Activated CD4-positive, alpha-beta T cell treated with anti-CD3 and anti-CD28 coated beads for 36 hours (primary cell): ENCODE data around the gene TCF4. TPM values are rescaled to one million over a fixed set of nuclear protein-coding genes. Genes with fewer than 3 reads are reported as not detected.
A peak's percentile ranks its signal among the peaks of the same experiment; 100 is the strongest.

Source experiments
- ATAC-seq: fragments of 200-7000 bp; cut with Tn5 transposase; one replicate; pipeline ENCODE4 v1.10.0; 2021; ENCODE audit warnings: mild to moderate bottlenecking, moderate library complexity
- CTCF ChIA-PET: fragments of 350-600 bp; sonication (Branson Sonifier 250); formaldehyde crosslinking; loops from one replicate; lab custom pipeline; 2021; ENCODE audit warnings: antibody characterized with exemption; lab: Charles Lee
- POLR2A ChIA-PET: fragments of 350-600 bp; sonication (Branson Sonifier 250); formaldehyde crosslinking; loops from one replicate; lab custom pipeline; 2021; ENCODE audit warnings: antibody characterized with exemption, inconsistent platforms; lab: Charles Lee
- DNase-seq: peaks from one replicate; pipeline ENCODE4 v3.0.0-alpha.2; 2020
- H3K27ac Mint-ChIP-seq: one replicate; pipeline ENCODE4 v1.8.0; 2021; ENCODE audit warnings: mixed read lengths
- H3K27me3 Mint-ChIP-seq: one replicate; pipeline ENCODE4 v1.8.0; 2021; ENCODE audit warnings: mixed read lengths
- H3K36me3 Mint-ChIP-seq: one replicate; pipeline ENCODE4 v1.8.0; 2021; ENCODE audit warnings: low read depth, mixed read lengths
- H3K4me1 Mint-ChIP-seq: one replicate; pipeline ENCODE4 v1.8.0; 2021; ENCODE audit warnings: mixed read lengths
- H3K4me3 Mint-ChIP-seq: one replicate; pipeline ENCODE4 v1.8.0; 2021; ENCODE audit warnings: mild to moderate bottlenecking, moderate library complexity, mixed read lengths
- H3K9me3 Mint-ChIP-seq: one replicate; pipeline ENCODE4 v1.8.0; 2021; ENCODE audit warnings: low read depth, mixed read lengths
- intact Hi-C, 2 experiments: fragments of 100-400 bp; cut with DNase I in 1 of 2; cut with micrococcal nuclease in 1 of 2; formaldehyde crosslinking; loops; one replicate each; pipeline versions ENCODE4 v1.14.2 to v1.15.1; 2022 to 2024; cut with DNase I, micrococcal nuclease
- total RNA-seq, 2 experiments: library from RNA; stranded (reverse); gene quantifications; one replicate each; pipeline ENCODE4 v1.2.3, GENCODE V29; 2021

TCF4 gene
- total RNA-seq, 2 experiments from 2014 or later: 0.69 to 1.9 TPM

DNA sequence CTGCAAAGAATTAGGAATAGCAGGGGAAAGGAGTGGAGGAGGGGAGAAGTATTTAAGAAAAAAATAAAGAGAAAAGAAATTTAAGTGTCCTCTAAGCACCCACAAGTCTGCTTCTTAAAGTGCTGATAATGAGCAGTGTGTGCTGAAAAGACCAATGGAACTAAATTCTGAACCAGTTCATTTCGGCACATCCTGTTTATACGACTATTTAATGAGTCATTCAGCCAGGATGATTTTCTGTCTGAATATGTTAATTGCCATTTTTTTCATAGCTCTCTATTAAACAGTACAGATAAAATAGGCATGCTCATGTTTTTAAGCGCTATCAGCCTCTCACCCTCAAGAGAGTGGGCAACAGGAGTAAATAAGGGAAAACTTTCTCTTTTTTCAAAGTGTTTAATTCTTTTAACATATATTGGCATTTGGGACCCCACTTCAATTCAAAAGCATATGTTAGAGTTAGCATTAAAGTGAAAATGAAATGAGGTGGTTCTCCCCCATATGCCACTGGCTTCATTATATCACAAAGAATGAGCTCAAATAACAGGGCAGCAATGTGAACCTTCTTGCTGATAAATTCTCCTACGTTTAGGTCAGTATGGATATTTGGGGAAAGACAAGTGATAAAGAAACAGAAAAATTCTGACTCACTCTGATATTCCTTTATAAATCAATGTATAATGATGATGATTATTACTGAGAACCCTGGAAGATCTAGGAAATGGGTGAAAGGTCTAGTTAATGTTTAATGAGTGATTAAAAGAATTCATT, 87.5 kb downstream of the TCF4 start:
- no peak for ATAC-seq
- H3K27me3 Mint-ChIP-seq: peaks cover 11% of the 10 kb centered on the region
- no peaks in the 10 kb centered on the region for H3K36me3 Mint-ChIP-seq
- H3K27ac Mint-ChIP-seq: no peak overlapping the region
- H3K4me1 Mint-ChIP-seq: no peaks in the 10 kb centered on the region
- no peaks in the 10 kb centered on the region for H3K9me3 Mint-ChIP-seq
- no peak for DNase-seq
- CTCF ChIA-PET: no interaction called here
- H3K4me3 Mint-ChIP-seq: no peak overlapping the region
- intact Hi-C loops: no loop called here
- POLR2A ChIA-PET: no interaction called here

DNA sequence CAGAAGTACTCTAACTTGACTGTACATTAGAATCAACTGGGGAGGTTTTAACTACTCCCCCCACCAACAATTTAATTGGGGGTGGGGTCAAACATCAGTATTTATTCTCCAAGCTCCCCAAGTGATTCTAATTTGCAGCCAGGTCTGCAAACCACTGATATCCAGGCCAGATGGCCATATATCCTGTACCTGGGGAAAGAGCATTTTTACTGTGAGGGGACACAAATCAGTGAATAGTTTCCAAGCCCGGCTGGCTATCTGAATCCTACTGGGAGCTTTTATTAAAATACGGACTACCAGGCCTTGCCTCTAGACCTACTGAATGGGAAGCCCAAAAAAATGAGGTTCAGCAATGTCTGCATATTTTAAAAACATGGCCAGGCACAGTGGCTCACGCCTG, 88.5 kb downstream of the TCF4 start:
- Mint-ChIP-seq H3K4me3 (no peak overlapping the region), H3K4me1 (no peaks in the 10 kb centered on the region), H3K36me3 (no peaks in the 10 kb centered on the region), H3K9me3 (no peaks in the 10 kb centered on the region), H3K27ac (no peak overlapping the region), H3K27me3 (peaks cover 11% of the 10 kb centered on the region)
- ChIA-PET POLR2A (no interaction called here), CTCF (interaction anchor here (1.3 kb wide), 1 partner anchor 50 kb away, joined by 4 read pairs; no protein-coding TSS in a partner anchor)
- intact Hi-C loops: no loop called here
- DNase-seq: no peak
- no peak for ATAC-seq

DNA sequence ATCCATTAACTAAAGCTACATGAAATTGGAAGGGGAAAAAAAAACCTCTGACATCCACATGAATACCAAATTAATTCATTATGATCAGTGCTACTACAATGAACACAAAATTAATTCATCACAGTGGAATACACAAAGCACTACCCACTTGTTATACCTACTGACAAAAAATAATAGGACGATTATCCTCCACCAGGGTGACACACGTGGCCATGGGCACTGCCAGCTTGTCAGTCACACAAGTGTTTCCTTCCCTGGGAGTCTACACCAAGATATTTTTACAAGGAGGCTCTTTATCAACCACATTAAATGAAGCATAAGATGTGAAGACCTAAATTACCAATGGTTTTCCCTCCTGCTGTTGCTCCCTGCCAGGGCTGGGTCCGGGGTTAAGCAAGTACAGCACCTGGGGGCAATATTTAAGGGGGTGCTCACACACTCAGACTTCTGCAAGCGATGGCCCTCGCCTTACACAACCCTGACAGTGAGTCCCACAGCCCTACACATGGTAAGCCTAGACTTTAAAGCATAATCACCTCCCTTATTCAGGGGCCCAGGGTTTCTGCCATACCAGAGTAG, 90.1 kb downstream of the TCF4 start:
- intact Hi-C loops: no loop called here

GRCh38 chr18:55494899-55495298, 93.1 kb downstream of the TCF4 start:
- H3K4me3 Mint-ChIP-seq: no peak overlapping the region
- POLR2A ChIA-PET: no interaction called here
- no peak for ATAC-seq
- H3K4me1 Mint-ChIP-seq: peaks cover under 1% of the 10 kb centered on the region
- H3K27me3 Mint-ChIP-seq: peaks cover 23% of the 10 kb centered on the region
- H3K9me3 Mint-ChIP-seq: no peaks in the 10 kb centered on the region
- intact Hi-C loops: loop anchor here in 1 of 2 experiments (5.0 kb wide), 1 partner anchor 617 kb away; no protein-coding TSS in a partner anchor
- DNase-seq: no peak
- no peaks in the 10 kb centered on the region for H3K36me3 Mint-ChIP-seq
- no peak overlapping the region for H3K27ac Mint-ChIP-seq
- CTCF ChIA-PET: no interaction called here

More for the DNA sequence above, 90.1 kb downstream of the TCF4 start:
- ATAC-seq: no peak
- DNase-seq: no peak
- H3K4me3 Mint-ChIP-seq: no peak overlapping the region
- H3K27me3 Mint-ChIP-seq: peaks cover 10% of the 10 kb centered on the region
- ChIA-PET POLR2A (no interaction called here), CTCF (interaction anchor here (0.6 kb wide), 1 partner anchor 363 kb away, joined by 3 read pairs; no protein-coding TSS in a partner anchor)
- no peak overlapping the region for H3K27ac Mint-ChIP-seq
- no peaks in the 10 kb centered on the region for H3K9me3 Mint-ChIP-seq
- no peaks in the 10 kb centered on the region for H3K4me1 Mint-ChIP-seq
- H3K36me3 Mint-ChIP-seq: no peaks in the 10 kb centered on the region

DNA sequence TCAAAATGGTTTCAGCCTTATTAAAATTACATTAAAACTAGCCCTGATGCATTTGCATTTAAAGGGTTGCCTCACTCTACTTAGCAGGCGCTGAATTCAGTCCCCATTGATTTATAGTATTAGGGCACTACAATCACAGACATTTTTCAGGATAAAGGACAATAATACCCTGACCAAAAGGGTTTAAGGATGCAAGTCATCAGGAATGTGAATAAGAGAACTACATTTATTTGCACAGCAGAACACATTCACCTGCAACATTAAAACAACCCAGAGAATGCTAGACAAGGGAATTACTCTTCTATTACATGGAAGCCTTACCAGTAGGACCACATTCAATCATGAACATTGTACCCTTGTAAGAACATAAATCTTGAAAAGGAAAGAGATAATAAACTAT, 93.6 kb downstream of the TCF4 start:
- H3K36me3 Mint-ChIP-seq: no peaks in the 10 kb centered on the region
- H3K27ac Mint-ChIP-seq: no peak overlapping the region
- H3K27me3 Mint-ChIP-seq: peaks cover 23% of the 10 kb centered on the region
- peaks cover 5% of the 10 kb centered on the region for H3K4me1 Mint-ChIP-seq
- POLR2A ChIA-PET: interaction anchor here (0.7 kb wide), 1 partner anchor 55 kb away, joined by 3 read pairs; no protein-coding TSS in a partner anchor
- CTCF ChIA-PET: no interaction called here
- ATAC-seq: no peak
- H3K4me3 Mint-ChIP-seq: no peak overlapping the region
- intact Hi-C loops: loop anchor here in 1 of 2 experiments (5.0 kb wide), 1 partner anchor 618 kb away; no protein-coding TSS in a partner anchor
- no peaks in the 10 kb centered on the region for H3K9me3 Mint-ChIP-seq
- no peak for DNase-seq

DNA sequence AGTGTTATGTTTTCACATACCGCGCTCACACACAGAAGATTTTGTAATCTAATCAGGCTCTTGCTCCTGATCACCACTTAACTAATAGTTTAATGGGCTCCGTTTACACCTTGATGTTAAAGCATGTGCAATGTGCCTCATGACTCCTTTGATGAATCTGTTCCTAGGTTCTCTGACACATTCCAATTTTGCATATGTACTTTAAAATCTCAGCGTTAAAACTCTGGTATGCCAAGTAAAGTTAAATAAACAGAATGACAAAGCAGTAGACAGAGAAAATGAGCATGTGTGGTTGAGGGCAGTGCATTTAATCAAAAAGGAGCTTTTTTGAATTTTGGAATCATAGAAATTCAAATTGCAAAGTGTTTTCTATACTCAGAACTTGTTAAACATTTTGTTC, 96.4 kb downstream of the TCF4 start:
- ChIA-PET CTCF (interaction anchor here (1.2 to 1.6 kb wide), 2 partner anchors 13 to 77 kb away, joined by 3 to 5 read pairs; no protein-coding TSS in a partner anchor), POLR2A (no interaction called here)
- H3K27ac Mint-ChIP-seq: no peak overlapping the region
- no peak for ATAC-seq
- H3K4me1 Mint-ChIP-seq: peaks cover 17% of the 10 kb centered on the region
- no peaks in the 10 kb centered on the region for H3K36me3 Mint-ChIP-seq
- intact Hi-C loops: loop anchor here in 1 of 2 experiments (5.0 kb wide), 1 partner anchor 621 kb away; no protein-coding TSS in a partner anchor
- H3K27me3 Mint-ChIP-seq: peaks cover 23% of the 10 kb centered on the region
- DNase-seq: no peak
- no peak overlapping the region for H3K4me3 Mint-ChIP-seq
- H3K9me3 Mint-ChIP-seq: no peaks in the 10 kb centered on the region

DNA sequence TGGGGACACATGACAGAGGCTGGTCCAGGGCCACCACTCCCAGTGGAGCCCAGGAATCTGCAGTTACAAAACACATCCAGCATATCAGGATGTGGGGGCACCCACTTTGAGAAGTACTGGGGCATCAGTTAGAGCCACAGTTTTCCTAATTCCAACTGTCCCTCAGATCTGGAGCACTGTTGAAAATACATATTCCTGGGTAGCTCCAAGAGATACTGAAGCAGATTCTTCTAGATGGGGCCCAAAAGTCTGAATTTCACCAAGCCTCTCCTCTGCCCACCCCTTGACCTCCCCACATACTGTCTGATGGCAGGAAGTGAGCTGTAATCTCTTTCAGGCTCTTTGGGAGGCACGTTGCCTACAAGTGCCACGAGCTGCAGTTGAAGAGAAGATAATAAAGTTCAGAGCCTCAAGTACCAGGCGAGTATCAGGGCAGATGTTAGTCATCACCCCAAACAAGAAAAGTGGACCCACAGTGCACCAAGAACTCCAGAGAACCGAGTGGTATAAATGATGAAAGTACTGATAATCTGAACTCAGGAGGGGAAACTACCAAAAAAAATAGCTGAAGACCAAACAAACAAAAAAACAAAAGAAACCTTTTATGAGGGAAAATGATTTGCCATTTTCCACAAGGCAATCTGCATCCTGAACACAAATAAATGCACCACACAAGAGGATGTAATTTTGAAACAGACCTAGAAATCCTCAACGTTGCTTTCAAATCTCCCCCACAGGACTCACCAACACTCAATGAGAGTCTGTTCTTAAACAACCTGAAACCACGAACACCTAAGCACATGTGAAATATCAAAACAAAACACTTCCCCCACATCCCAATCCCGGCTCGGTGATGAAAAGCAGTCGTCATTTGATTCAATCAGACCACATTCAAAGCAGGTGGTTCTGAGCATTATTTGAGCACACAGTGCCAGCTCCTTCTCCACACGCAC, 98.7 kb downstream of the TCF4 start:
- CTCF ChIA-PET: interaction anchor here (0.8 kb wide), 1 partner anchor 11 kb away, joined by 4 read pairs; no protein-coding TSS in a partner anchor

DNA sequence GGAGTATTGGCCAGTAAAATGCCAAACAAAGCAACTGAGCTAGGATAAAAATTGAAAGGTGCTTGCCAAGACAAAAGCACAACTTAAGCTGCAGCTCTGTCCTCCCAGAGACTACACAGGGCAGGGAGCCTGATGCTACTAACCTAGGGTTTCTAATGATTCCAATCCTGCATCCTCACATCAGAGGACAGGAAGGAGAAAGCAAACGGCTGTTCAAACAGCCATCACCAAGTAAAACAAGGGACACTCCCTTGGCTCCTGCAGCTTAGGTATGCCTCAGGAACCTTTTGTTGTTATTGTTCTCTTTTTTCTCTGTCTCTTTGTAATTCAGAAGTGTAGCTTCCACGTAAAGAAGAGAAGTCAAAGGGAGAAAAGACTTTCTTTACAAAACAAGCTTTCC, 99.5 kb downstream of the TCF4 start:
- H3K4me3 Mint-ChIP-seq: no peak overlapping the region
- H3K27ac Mint-ChIP-seq: no peak overlapping the region
- ChIA-PET POLR2A (no interaction called here), CTCF (interaction anchor here (0.8 to 1.1 kb wide), 2 partner anchors 10 to 16 kb away, joined by 3 to 4 read pairs; no protein-coding TSS in a partner anchor)
- H3K36me3 Mint-ChIP-seq: no peaks in the 10 kb centered on the region
- no peaks in the 10 kb centered on the region for H3K9me3 Mint-ChIP-seq
- ATAC-seq (no peak), DNase-seq (no peak)
- intact Hi-C loops: loop anchor here in 1 of 2 experiments (5.0 kb wide), 1 partner anchor 99 kb away; the partner anchor contains the start of gene TCF4
- H3K27me3 Mint-ChIP-seq: peaks cover 26% of the 10 kb centered on the region
- H3K4me1 Mint-ChIP-seq: peaks cover 25% of the 10 kb centered on the region

More for the DNA sequence above, 98.7 kb downstream of the TCF4 start:
- Mint-ChIP-seq H3K36me3 (no peaks in the 10 kb centered on the region), H3K27ac (peak overlapping the region; percentile 76), H3K9me3 (no peaks in the 10 kb centered on the region), H3K4me1 (peaks cover 25% of the 10 kb centered on the region), H3K4me3 (peak overlapping the region; percentile 1), H3K27me3 (peaks cover 30% of the 10 kb centered on the region)
- DNase-seq (peak; percentile 65), ATAC-seq (peak; percentile 89)
- POLR2A ChIA-PET: no interaction called here
- intact Hi-C loops: loop anchor here (1.0 to 5.0 kb wide), 2 partner anchors 98 to 100 kb away; partner anchors contain the start of gene TCF4 (in 1 of the 2)

GRCh38 chr18:55487997-55488396, 100.0 kb downstream of the TCF4 start:
- no peak overlapping the region for H3K27ac Mint-ChIP-seq
- no peaks in the 10 kb centered on the region for H3K9me3 Mint-ChIP-seq
- peaks cover 26% of the 10 kb centered on the region for H3K27me3 Mint-ChIP-seq
- no peaks in the 10 kb centered on the region for H3K36me3 Mint-ChIP-seq
- POLR2A ChIA-PET: no interaction called here
- H3K4me3 Mint-ChIP-seq: no peak overlapping the region
- DNase-seq: no peak
- ATAC-seq: no peak
- CTCF ChIA-PET: interaction anchor here (1.1 kb wide), 1 partner anchor 17 kb away, joined by 3 read pairs; no protein-coding TSS in a partner anchor
- H3K4me1 Mint-ChIP-seq: peaks cover 25% of the 10 kb centered on the region
- intact Hi-C loops: loop anchor here in 1 of 2 experiments (5.0 kb wide), 1 partner anchor 99 kb away; the partner anchor contains the start of gene TCF4

GRCh38 chr18:55486936-55487335, 101.1 kb downstream of the TCF4 start:
- no peak overlapping the region for H3K4me3 Mint-ChIP-seq
- POLR2A ChIA-PET: no interaction called here
- CTCF ChIA-PET: no interaction called here
- H3K27me3 Mint-ChIP-seq: peaks cover 23% of the 10 kb centered on the region
- no peaks in the 10 kb centered on the region for H3K36me3 Mint-ChIP-seq
- no peak overlapping the region for H3K27ac Mint-ChIP-seq
- peaks cover 25% of the 10 kb centered on the region for H3K4me1 Mint-ChIP-seq
- no peak for ATAC-seq
- no peak for DNase-seq
- intact Hi-C loops: loop anchor here in 1 of 2 experiments (5.0 kb wide), 1 partner anchor 100 kb away; the partner anchor contains the start of gene TCF4
- no peaks in the 10 kb centered on the region for H3K9me3 Mint-ChIP-seq
